PC-9 (cell line): Measurements from ENCODE around the gene TPSG1.
"Not testable (repeated sequence)": the region's sequence is repeated elsewhere in the genome, so short reads cannot be mapped to it uniquely, and the experiment has no call there.

Experiments
- EZH2 ChIP-seq: fragments of 200-600 bp; sonication (generic); IDR thresholded peaks from 2 replicates; pipeline ENCODE4 v1.8.0; 2017; ENCODE audit warnings: antibody characterized with exemption, low read depth
- TF ChIP-seq, protein P1 (sequence below): fragments of 200-600 bp; sonication (generic); conservative IDR thresholded peaks from 2 replicates; pipeline ENCODE4 v1.6.1; 2017; ENCODE audit warnings: mixed run types, antibody characterized with exemption, mild to moderate bottlenecking, moderate library complexity

DNA sequence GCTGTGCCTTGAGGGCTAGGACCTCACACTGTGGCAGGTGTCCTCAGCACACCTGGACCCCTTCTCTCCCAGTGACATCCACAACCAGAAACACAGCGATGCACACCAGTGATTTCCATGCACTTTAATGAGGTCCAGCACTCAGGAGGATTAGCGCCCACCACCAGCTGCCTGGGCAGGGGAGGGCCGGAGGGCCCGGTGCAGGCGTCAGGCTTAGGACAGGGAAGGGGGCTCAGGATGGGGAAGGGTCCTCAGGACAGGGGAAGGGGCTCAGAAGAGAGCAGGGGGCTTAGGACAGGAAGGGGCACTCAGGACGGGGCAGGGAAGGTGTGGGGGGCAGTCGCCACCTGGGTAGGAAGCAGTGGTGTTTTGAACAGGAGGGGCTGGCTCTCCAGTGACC, 3.2 kb upstream of the TPSG1 start:
- TF ChIP-seq, protein P1, sequence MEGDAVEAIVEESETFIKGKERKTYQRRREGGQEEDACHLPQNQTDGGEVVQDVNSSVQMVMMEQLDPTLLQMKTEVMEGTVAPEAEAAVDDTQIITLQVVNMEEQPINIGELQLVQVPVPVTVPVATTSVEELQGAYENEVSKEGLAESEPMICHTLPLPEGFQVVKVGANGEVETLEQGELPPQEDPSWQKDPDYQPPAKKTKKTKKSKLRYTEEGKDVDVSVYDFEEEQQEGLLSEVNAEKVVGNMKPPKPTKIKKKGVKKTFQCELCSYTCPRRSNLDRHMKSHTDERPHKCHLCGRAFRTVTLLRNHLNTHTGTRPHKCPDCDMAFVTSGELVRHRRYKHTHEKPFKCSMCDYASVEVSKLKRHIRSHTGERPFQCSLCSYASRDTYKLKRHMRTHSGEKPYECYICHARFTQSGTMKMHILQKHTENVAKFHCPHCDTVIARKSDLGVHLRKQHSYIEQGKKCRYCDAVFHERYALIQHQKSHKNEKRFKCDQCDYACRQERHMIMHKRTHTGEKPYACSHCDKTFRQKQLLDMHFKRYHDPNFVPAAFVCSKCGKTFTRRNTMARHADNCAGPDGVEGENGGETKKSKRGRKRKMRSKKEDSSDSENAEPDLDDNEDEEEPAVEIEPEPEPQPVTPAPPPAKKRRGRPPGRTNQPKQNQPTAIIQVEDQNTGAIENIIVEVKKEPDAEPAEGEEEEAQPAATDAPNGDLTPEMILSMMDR: not testable (repeated sequence)
- not testable (repeated sequence) for TF ChIP-seq EZH2
